Stimulated activated CD8-positive, alpha-beta memory T cell treated with anti-CD3 and anti-CD28 coated beads, Interleukin-4, amount 100 ng/mL, for 48 hours (primary cell): Measurements from ENCODE around the gene PLBD1.

Experiments used
- DNase-seq: peaks from one replicate; pipeline ENCODE4 v3.0.0-alpha.2; 2020

Gene PLBD1

GRCh38 chr12:14564336-14564959 lies 3.2 kb downstream of the PLBD1 start:
- DNase-seq = no peak

- no peak for DNase-seq
Measured at GRCh38 chr12:14563046-14563445, 4.6 kb downstream of the PLBD1 start.

- no peak for DNase-seq
Measured at GRCh38 chr12:14562279-14562678, 5.4 kb downstream of the PLBD1 start.

- no peak for DNase-seq
Measured at GRCh38 chr12:14561677-14562238, 5.9 kb downstream of the PLBD1 start.

- no peak for DNase-seq
Measured at GRCh38 chr12:14560904-14561574, 6.6 kb downstream of the PLBD1 start.

- no peak for DNase-seq
Measured at GRCh38 chr12:14558473-14558959, 9.2 kb downstream of the PLBD1 start.

GRCh38 chr12:14557966-14558365 lies 9.7 kb downstream of the PLBD1 start:
- DNase-seq = no peak

- DNase-seq = no peak
Measured at GRCh38 chr12:14554281-14555007, 13.2 kb downstream of the PLBD1 start.

GRCh38 chr12:14548609-14549008 lies 19.1 kb downstream of the PLBD1 start:
- DNase-seq = no peak

GRCh38 chr12:14547571-14547970 lies 20.1 kb downstream of the PLBD1 start:
- no peak for DNase-seq

- DNase-seq = no peak
Measured at GRCh38 chr12:14545144-14546124, 22.2 kb downstream of the PLBD1 start.

GRCh38 chr12:14540801-14541462 lies 26.8 kb downstream of the PLBD1 start:
- no peak for DNase-seq

GRCh38 chr12:14537088-14537487 lies 30.6 kb downstream of the PLBD1 start:
- no peak for DNase-seq

- DNase-seq = no peak
Measured at GRCh38 chr12:14532152-14532551, 35.5 kb downstream of the PLBD1 start.

GRCh38 chr12:14525964-14526363 lies 41.7 kb downstream of the PLBD1 start:
- DNase-seq = no peak

- no peak for DNase-seq
Measured at GRCh38 chr12:14521822-14522221, 45.9 kb downstream of the PLBD1 start.

GRCh38 chr12:14514946-14515345 lies 52.7 kb downstream of the PLBD1 start:
- no peak for DNase-seq

- no peak for DNase-seq
Measured at GRCh38 chr12:14514154-14514842, 53.4 kb downstream of the PLBD1 start.

- DNase-seq = no peak
Measured at GRCh38 chr12:14510574-14510973, 57.1 kb downstream of the PLBD1 start.

GRCh38 chr12:14505626-14506596 lies 61.8 kb downstream of the PLBD1 start:
- no peak for DNase-seq
